GM23248 (cell line): Measurements from ENCODE around the gene TBC1D14. TPM values are rescaled to one million over a fixed set of nuclear protein-coding genes. Genes with fewer than 3 reads are reported as not detected.

Experiments
- DNase-seq: peaks from one replicate; pipeline ENCODE4 v3.0.0-alpha.2; 2015
- H2AFZ ChIP-seq: fragments of 200-600 bp; sonication (generic); 2 replicates; pipeline ENCODE4 v1.6.1; 2016; ENCODE audit warnings: antibody characterized with exemption
- H3F3A ChIP-seq: fragments of 200-600 bp; sonication (generic); 2 replicates; pipeline ENCODE4 v1.6.1; 2016; ENCODE audit warnings: mild to moderate bottlenecking, antibody characterized with exemption, mixed run types; ENCODE audit not compliant: insufficient read depth
- H3K27ac ChIP-seq: fragments of 200-600 bp; sonication (generic); 2 replicates; pipeline ENCODE4 v1.5.1; 2016; ENCODE audit warnings: mild to moderate bottlenecking
- H3K27me3 ChIP-seq: fragments of 200-600 bp; sonication (generic); replicated peaks from 2 replicates; pipeline ENCODE4 v1.6.1; 2016; ENCODE audit warnings: mild to moderate bottlenecking; ENCODE audit not compliant: insufficient read depth
- H3K36me3 ChIP-seq: fragments of 200-600 bp; sonication (generic); 2 replicates; pipeline ENCODE4 v1.6.1; 2016; ENCODE audit warnings: low read depth, mild to moderate bottlenecking
- H3K4me1 ChIP-seq: fragments of 200-600 bp; sonication (generic); 2 replicates; pipeline ENCODE4 v1.6.1; 2016; ENCODE audit warnings: mild to moderate bottlenecking; ENCODE audit not compliant: insufficient read depth
- H3K4me2 ChIP-seq: fragments of 200-600 bp; sonication (generic); one replicate; pipeline ENCODE4 v1.6.1; 2016; ENCODE audit warnings: mild to moderate bottlenecking; ENCODE audit not compliant: unreplicated experiment
- H3K4me3 ChIP-seq: fragments of 200-600 bp; sonication (generic); 2 replicates; pipeline ENCODE4 v1.5.1; 2016; ENCODE audit warnings: mild to moderate bottlenecking
- H3K79me2 ChIP-seq: fragments of 200-600 bp; sonication (generic); 2 replicates; pipeline ENCODE4 v1.6.1; 2016; ENCODE audit warnings: mild to moderate bottlenecking; ENCODE audit not compliant: insufficient read depth
- H3K9ac ChIP-seq: fragments of 200-600 bp; sonication (generic); 2 replicates; pipeline ENCODE4 v1.6.1; 2016; ENCODE audit warnings: mild to moderate bottlenecking
- H3K9me2 ChIP-seq: fragments of 200-600 bp; sonication (generic); 2 replicates; pipeline ENCODE4 v1.6.1; 2016; ENCODE audit warnings: mixed run types, mild to moderate bottlenecking, moderate library complexity; ENCODE audit not compliant: insufficient read depth
- H3K9me3 ChIP-seq: fragments of 200-600 bp; sonication (generic); one replicate; pipeline ENCODE4 v1.6.1; 2017; ENCODE audit warnings: low read depth
- H4K20me1 ChIP-seq: fragments of 200-600 bp; sonication (generic); 2 replicates; pipeline ENCODE4 v1.6.0; 2016; ENCODE audit not compliant: insufficient read depth
- EZH2 ChIP-seq: fragments of 200-600 bp; sonication (generic); IDR thresholded peaks from 2 replicates; pipeline ENCODE4 v1.6.1; 2018; ENCODE audit warnings: antibody characterized with exemption, mild to moderate bottlenecking; ENCODE audit not compliant: insufficient read depth, poor library complexity, severe bottlenecking
- EZH2phosphoT487 ChIP-seq: fragments of 200-600 bp; sonication (generic); IDR thresholded peaks from 2 replicates; pipeline ENCODE4 v1.6.1; 2018; ENCODE audit warnings: antibody characterized with exemption, moderate library complexity, mild to moderate bottlenecking, low read depth; ENCODE audit not compliant: insufficient read depth
- WGBS, 2 experiments: methylation state at CpG; one replicate each; pipeline ENCODE4 v1.1.6; 2015 to 2017; ENCODE audit warnings: low lambda C conversion rate in 2 of 2, low coverage in 1 of 2; ENCODE audit errors: missing lambda C conversion rate in 2 of 2; 5-methylcytosine and 5-hydroxymethylcytosine counted together
- in situ Hi-C: fragments of 300-500 bp; cut with MboI; formaldehyde crosslinking; loops from 2 replicates; pipeline ENCODE4 v1.15.0; 2020
- polyA plus RNA-seq: library from polyadenylated mRNA; unstranded; fragments of >200 nt; fragmentation: Nextera tagmentation; extraction: Ambion mirVana; gene quantifications from 2 replicates; pipeline ENCODE4 v1.2.1, GENCODE V29; 2016
- total RNA-seq: library from RNA; depleted of rRNA; stranded (reverse); fragments of >200 nt; shearing (Covaris generic); gene quantifications from 2 replicates; pipeline ENCODE4 v1.2.3, GENCODE V29; 2014

TBC1D14 gene
- total and polyA plus RNA-seq, 2 experiments from 2014 or later: 20.4 to 39.1 TPM

GRCh38 chr4:6926681-6927478, 17.3 kb downstream of the TBC1D14 start:
- no peaks in the 10 kb centered on the region for H4K20me1 ChIP-seq
- H3K79me2 ChIP-seq: peaks cover 9% of the 10 kb centered on the region; the same call in 1 of the 2 replicates
- 82 to 88% methylated on average over 11 to 12 of the region's 13 CpGs for WGBS, 2 experiments
- no peaks in the 10 kb centered on the region for H3K9me2 ChIP-seq
- no peak overlapping the region for H2AFZ ChIP-seq
- DNase-seq: no peak
- H3K9me3 ChIP-seq: no peaks in the 10 kb centered on the region
- in situ Hi-C loops: no loop called here
- H3K36me3 ChIP-seq: no peaks in the 10 kb centered on the region
- H3K4me3 ChIP-seq: no peak overlapping the region
- TF ChIP-seq EZH2phosphoT487 (no peak), EZH2 (no peak)
- no peaks in the 10 kb centered on the region for H3K27me3 ChIP-seq
- no peak overlapping the region for H3K27ac ChIP-seq
- no peaks in the 10 kb centered on the region for H3K4me1 ChIP-seq
- no peaks in the 10 kb centered on the region for H3F3A ChIP-seq
- H3K4me2 ChIP-seq: no peak overlapping the region
- H3K9ac ChIP-seq: no peak overlapping the region

DNA sequence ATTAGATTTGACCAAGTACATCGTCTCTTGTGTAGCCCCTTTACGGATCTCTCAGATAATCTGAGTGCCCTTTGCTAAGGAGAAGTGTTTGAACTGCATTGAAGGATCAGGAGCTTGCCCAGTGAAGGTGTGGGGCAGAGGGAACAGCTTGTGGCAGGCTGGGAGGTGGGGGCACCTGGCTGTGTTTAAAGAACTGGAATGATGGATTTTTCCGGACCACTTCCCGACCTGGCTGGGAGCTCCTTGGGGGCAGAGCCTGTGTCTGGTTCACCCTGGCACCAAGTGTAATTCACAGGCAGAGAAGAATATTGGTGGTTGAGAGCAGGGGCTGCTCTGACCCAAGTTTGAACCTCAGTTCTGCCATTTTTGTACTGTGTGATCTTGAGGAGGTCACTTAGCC, 18.5 kb downstream of the TBC1D14 start:
- no peaks in the 10 kb centered on the region for H3F3A ChIP-seq
- no peak for DNase-seq
- WGBS, 2 experiments: 92 to 98% methylated on average over 4 of the region's 4 CpGs
- no peaks in the 10 kb centered on the region for H3K9me3 ChIP-seq
- no peaks in the 10 kb centered on the region for H3K9me2 ChIP-seq
- no peak overlapping the region for H3K9ac ChIP-seq
- H3K4me2 ChIP-seq: no peak overlapping the region
- H3K27ac ChIP-seq: no peak overlapping the region
- H3K79me2 ChIP-seq: peaks cover 9% of the 10 kb centered on the region; the same call in 1 of the 2 replicates
- no peak overlapping the region for H3K4me3 ChIP-seq
- no peaks in the 10 kb centered on the region for H4K20me1 ChIP-seq
- no peaks in the 10 kb centered on the region for H3K36me3 ChIP-seq
- H3K4me1 ChIP-seq: no peaks in the 10 kb centered on the region
- no peak overlapping the region for H2AFZ ChIP-seq
- TF ChIP-seq EZH2 (no peak), EZH2phosphoT487 (no peak)
- in situ Hi-C loops: no loop called here
- no peaks in the 10 kb centered on the region for H3K27me3 ChIP-seq

GRCh38 chr4:6929339-6929811, 19.7 kb downstream of the TBC1D14 start:
- Histone ChIP-seq H3K9me3 (no peaks in the 10 kb centered on the region), H3K79me2 (peaks cover 9% of the 10 kb centered on the region; the same call in 1 of the 2 replicates), H3K4me2 (no peak overlapping the region), H2AFZ (no peak overlapping the region), H3K9me2 (no peaks in the 10 kb centered on the region), H3K9ac (no peak overlapping the region), H3K36me3 (no peaks in the 10 kb centered on the region), H3F3A (no peaks in the 10 kb centered on the region), H3K27me3 (no peaks in the 10 kb centered on the region), H3K4me1 (no peaks in the 10 kb centered on the region), H3K27ac (no peak overlapping the region), H3K4me3 (no peak overlapping the region), H4K20me1 (no peaks in the 10 kb centered on the region)
- in situ Hi-C loops: no loop called here
- no peak for DNase-seq
- TF ChIP-seq EZH2 (no peak), EZH2phosphoT487 (no peak)
- WGBS, 2 experiments: 53 to 66% methylated on average over 9 of the region's 9 CpGs

DNA sequence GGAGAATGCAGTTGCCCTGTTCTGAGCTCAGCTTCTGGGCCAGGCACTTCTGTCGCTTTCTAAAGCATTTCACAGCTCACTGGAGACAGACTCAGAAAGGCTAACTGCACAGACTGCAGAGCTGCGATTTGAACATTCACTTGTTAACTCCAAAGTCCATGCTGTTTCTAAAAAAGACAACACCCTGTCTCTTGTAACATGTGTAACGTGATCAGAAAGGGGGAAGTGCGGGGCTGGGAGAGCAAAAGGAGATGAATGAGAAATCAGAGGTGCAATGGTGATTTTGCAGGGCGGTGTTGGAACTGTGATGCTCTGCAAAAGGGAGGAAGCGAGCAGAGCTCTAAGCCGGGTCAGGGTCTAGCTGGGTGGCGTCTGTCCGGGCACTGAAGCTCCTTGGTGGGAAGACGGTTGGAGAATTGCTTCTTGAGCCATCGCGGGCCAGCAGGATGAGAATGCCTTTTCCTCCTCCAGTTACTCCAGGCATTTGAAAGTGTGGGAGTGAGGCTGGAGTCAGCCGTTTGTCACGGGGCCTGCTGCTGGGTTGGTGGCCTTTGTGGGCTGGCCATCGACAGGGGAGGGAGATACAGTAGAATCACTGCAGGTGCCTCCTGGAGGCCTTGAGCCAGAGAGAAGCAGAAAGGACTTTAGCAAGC, 20.3 kb downstream of the TBC1D14 start:
- Histone ChIP-seq H3F3A (no peaks in the 10 kb centered on the region), H2AFZ (no peak overlapping the region), H3K9ac (no peak overlapping the region), H3K79me2 (peaks cover 9% of the 10 kb centered on the region; the same call in 1 of the 2 replicates), H3K9me3 (no peaks in the 10 kb centered on the region), H3K4me1 (no peaks in the 10 kb centered on the region), H3K36me3 (no peaks in the 10 kb centered on the region), H3K27me3 (no peaks in the 10 kb centered on the region), H3K4me2 (no peak overlapping the region), H3K4me3 (no peak overlapping the region), H4K20me1 (no peaks in the 10 kb centered on the region), H3K27ac (no peak overlapping the region), H3K9me2 (no peaks in the 10 kb centered on the region)
- in situ Hi-C loops: no loop called here
- TF ChIP-seq EZH2: no peak
- no peak for TF ChIP-seq EZH2phosphoT487
- 68 to 69% methylated on average over 15 of the region's 15 CpGs for WGBS, 2 experiments
- no peak for DNase-seq
